Gastroesophageal sphincter (tissue), 3 donors: ENCODE data around the gene EMP1.

Source experiments
- EP300 ChIP-seq: sonication (generic); formaldehyde crosslinking; IDR thresholded peaks from one replicate; pipeline ENCODE4 v1.6.1; 2017; ENCODE audit warnings: antibody characterized with exemption, mild to moderate bottlenecking
- POLR2AphosphoS5 ChIP-seq: sonication (generic); formaldehyde crosslinking; IDR thresholded peaks from one replicate; pipeline ENCODE4 v1.6.1; 2017; ENCODE audit warnings: antibody characterized with exemption
- TF ChIP-seq, protein P1 (sequence below), 4 experiments: fragments of 200-600 bp in 2 of 4; fragments of 450-650 bp in 2 of 4; sonication (generic) in 1 of 4; IDR thresholded peaks; one replicate each; pipeline ENCODE4 v1.5.1; 2017 to 2019; ENCODE audit warnings: antibody characterized with exemption in 4 of 4, mild to moderate bottlenecking in 2 of 4, moderate library complexity in 2 of 4

- TF ChIP-seq, protein P1, sequence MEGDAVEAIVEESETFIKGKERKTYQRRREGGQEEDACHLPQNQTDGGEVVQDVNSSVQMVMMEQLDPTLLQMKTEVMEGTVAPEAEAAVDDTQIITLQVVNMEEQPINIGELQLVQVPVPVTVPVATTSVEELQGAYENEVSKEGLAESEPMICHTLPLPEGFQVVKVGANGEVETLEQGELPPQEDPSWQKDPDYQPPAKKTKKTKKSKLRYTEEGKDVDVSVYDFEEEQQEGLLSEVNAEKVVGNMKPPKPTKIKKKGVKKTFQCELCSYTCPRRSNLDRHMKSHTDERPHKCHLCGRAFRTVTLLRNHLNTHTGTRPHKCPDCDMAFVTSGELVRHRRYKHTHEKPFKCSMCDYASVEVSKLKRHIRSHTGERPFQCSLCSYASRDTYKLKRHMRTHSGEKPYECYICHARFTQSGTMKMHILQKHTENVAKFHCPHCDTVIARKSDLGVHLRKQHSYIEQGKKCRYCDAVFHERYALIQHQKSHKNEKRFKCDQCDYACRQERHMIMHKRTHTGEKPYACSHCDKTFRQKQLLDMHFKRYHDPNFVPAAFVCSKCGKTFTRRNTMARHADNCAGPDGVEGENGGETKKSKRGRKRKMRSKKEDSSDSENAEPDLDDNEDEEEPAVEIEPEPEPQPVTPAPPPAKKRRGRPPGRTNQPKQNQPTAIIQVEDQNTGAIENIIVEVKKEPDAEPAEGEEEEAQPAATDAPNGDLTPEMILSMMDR (IDR thresholded peaks at IDR 0.05): no peak
- no peak for TF ChIP-seq EP300
- no peak for TF ChIP-seq POLR2AphosphoS5
These were observed 12.9 kb upstream of the EMP1 start for GRCh38 chr12:13183620-13184019.
